Measurements from ENCODE around the gene GOT1. TPM values are rescaled to one million over a fixed set of nuclear protein-coding genes. Genes with fewer than 3 reads are reported as not detected.

GOT1 gene
- total RNA-seq, 2 experiments from 2014 or later, result 3.5 to 5.7 TPM

DNA sequence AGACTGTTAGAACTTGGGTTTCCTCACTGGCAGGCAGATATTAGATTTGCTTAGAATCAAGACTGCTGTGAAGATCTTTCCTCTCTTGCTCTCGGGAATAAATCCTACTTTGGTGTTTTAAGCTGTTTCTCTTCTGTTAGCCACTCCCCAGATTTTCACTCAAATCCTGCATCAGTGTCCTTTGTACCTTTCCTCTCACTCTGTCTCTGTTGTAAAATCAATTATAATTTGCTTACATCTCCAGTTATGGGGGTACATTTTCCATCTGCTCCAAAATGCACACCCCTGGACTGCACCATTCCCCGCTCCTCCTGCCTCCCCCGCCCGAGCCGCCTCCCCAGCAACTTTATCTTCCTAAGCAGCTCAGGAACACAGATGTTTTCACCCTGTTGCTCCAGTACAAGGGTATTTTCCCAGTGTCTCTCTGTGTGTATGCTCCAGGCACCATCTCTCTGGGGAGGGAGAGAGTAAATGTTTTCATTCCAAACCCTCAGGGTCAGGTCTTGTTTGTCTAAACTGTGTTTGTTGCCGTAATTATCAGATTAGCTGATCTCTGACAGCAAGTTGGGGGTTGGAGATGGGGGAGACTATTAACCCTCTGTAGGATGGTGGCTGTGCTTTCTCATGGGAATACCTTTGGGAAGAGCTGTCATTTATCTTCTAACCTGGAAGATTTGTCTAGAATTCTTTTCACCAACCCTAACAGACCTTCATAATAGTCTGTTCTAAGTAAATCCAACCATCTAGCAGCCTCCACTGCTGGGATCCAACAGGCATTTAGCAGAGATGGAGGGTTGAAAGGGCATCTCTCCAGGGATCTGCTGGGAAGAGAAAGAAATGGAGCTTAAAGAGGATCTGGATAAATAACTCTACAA is 20.4 kb upstream of the GOT1 start:
- peaks cover 67% of the 10 kb centered on the region for H3K27me3 Mint-ChIP-seq
- H3K27me3 ChIP-seq (ENCODE audit: control insufficient read depth in 1 of 2, insufficient read depth in 2 of 2, low read length in 2 of 2), result peaks cover 13 to 25% of the 10 kb centered on the region in 2 experiments
- no peaks in the 10 kb centered on the region for H3K36me3 ChIP-seq (ENCODE audit: insufficient read depth, low read length)
- H3K4me1 Mint-ChIP-seq (ENCODE audit: low read depth), result no peaks in the 10 kb centered on the region
- H3K36me3 Mint-ChIP-seq (ENCODE audit: low read depth), result no peaks in the 10 kb centered on the region
- no peaks in the 10 kb centered on the region for H3K4me1 ChIP-seq (ENCODE audit: insufficient read depth, low read length)
- no peak overlapping the region for H3K27ac Mint-ChIP-seq
- TF ChIP-seq, protein P1, sequence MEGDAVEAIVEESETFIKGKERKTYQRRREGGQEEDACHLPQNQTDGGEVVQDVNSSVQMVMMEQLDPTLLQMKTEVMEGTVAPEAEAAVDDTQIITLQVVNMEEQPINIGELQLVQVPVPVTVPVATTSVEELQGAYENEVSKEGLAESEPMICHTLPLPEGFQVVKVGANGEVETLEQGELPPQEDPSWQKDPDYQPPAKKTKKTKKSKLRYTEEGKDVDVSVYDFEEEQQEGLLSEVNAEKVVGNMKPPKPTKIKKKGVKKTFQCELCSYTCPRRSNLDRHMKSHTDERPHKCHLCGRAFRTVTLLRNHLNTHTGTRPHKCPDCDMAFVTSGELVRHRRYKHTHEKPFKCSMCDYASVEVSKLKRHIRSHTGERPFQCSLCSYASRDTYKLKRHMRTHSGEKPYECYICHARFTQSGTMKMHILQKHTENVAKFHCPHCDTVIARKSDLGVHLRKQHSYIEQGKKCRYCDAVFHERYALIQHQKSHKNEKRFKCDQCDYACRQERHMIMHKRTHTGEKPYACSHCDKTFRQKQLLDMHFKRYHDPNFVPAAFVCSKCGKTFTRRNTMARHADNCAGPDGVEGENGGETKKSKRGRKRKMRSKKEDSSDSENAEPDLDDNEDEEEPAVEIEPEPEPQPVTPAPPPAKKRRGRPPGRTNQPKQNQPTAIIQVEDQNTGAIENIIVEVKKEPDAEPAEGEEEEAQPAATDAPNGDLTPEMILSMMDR (IDR thresholded peaks at IDR 0.05), result no peak
- DNase-seq, result no peak
- no peak for ATAC-seq (ENCODE audit: poor library complexity)
- H3K4me3 ChIP-seq (ENCODE audit: low read length), result no peak overlapping the region
- H3K9me3 ChIP-seq (ENCODE audit: control insufficient read depth in 1 of 2, insufficient read depth in 1 of 2, low read length in 2 of 2), result no peaks in the 10 kb centered on the region
- H3K4me3 Mint-ChIP-seq, result no peak overlapping the region
- no peaks in the 10 kb centered on the region for H3K9me3 Mint-ChIP-seq
- ChIA-PET CTCF (no interaction called here), POLR2A (no interaction called here)
- H3K27ac ChIP-seq (ENCODE audit: low read depth in 1 of 2, low read length in 2 of 2), result no peak overlapping the region
- intact Hi-C loops (cut with DNase I, micrococcal nuclease), result no loop called here

DNA sequence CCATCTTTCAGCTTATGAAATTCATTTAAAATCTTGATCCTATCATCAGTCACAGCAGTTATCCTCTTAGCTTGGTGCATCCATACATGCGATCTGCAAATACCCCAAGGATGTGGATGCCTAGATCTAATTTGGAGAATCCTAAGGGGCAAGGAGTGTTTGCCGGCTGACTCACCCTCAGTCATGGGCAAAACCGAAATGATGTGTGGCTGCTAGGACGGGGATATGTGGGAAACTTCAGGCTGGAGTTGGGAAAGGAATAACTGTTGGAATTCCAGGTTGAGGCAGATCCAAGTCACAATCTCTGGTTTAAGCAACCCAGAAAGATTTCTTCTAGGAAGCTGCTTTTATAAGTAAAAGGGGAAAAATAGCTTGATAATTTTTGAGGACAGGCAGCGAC is 19.7 kb upstream of the GOT1 start:
- TF ChIP-seq, protein P1 (IDR thresholded peaks at IDR 0.05), result no peak
- Histone ChIP-seq H3K9me3 (ENCODE audit: control insufficient read depth in 1 of 2, insufficient read depth in 1 of 2, low read length in 2 of 2) (no peaks in the 10 kb centered on the region), H3K4me1 (ENCODE audit: insufficient read depth, low read length) (no peaks in the 10 kb centered on the region), H3K27me3 (ENCODE audit: control insufficient read depth in 1 of 2, insufficient read depth in 2 of 2, low read length in 2 of 2) (peaks cover 13 to 25% of the 10 kb centered on the region in 2 experiments), H3K4me3 (ENCODE audit: low read length) (no peak overlapping the region), H3K36me3 (ENCODE audit: insufficient read depth, low read length) (no peaks in the 10 kb centered on the region), H3K27ac (ENCODE audit: low read depth in 1 of 2, low read length in 2 of 2) (no peak overlapping the region)
- DNase-seq (no peak), ATAC-seq (ENCODE audit: poor library complexity) (no peak)
- Mint-ChIP-seq H3K27ac (no peak overlapping the region), H3K9me3 (no peaks in the 10 kb centered on the region), H3K4me3 (no peak overlapping the region), H3K27me3 (peaks cover 62% of the 10 kb centered on the region), H3K36me3 (ENCODE audit: low read depth) (no peaks in the 10 kb centered on the region), H3K4me1 (ENCODE audit: low read depth) (no peaks in the 10 kb centered on the region)
- intact Hi-C loops (cut with DNase I, micrococcal nuclease), result no loop called here
- POLR2A ChIA-PET, result no interaction called here
- CTCF ChIA-PET, result no interaction called here

DNA sequence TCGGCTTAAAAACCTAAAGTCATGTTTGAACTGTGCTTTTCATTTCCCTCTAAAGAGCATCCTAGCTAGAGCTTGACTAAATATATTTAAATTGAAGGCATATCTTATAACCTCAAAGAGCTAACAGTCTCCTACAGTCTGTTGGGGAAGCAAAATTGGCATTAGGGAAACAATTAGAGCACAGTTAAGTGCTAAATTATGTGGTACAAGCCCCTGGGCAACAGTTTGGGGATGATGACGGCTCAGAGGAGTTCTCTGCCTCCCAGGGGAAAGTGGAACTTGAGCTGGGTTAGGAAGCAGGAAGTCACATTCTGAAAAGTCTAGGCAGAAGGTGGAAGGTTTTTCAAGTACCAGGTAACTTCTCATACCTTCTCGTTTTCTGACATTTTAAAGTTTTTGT is 18.6 kb upstream of the GOT1 start:
- H3K4me3 Mint-ChIP-seq, result no peak overlapping the region
- no peak for DNase-seq
- TF ChIP-seq, protein P1 (IDR thresholded peaks at IDR 0.05), result no peak
- Histone ChIP-seq H3K4me1 (ENCODE audit: insufficient read depth, low read length) (no peaks in the 10 kb centered on the region), H3K4me3 (ENCODE audit: low read length) (no peak overlapping the region), H3K36me3 (ENCODE audit: insufficient read depth, low read length) (no peaks in the 10 kb centered on the region), H3K27me3 (ENCODE audit: control insufficient read depth in 1 of 2, insufficient read depth in 2 of 2, low read length in 2 of 2) (peaks cover 13 to 25% of the 10 kb centered on the region in 2 experiments), H3K9me3 (ENCODE audit: control insufficient read depth in 1 of 2, insufficient read depth in 1 of 2, low read length in 2 of 2) (no peaks in the 10 kb centered on the region), H3K27ac (ENCODE audit: low read depth in 1 of 2, low read length in 2 of 2) (no peak overlapping the region)
- ATAC-seq (ENCODE audit: poor library complexity), result no peak
- no peak overlapping the region for H3K27ac Mint-ChIP-seq
- H3K36me3 Mint-ChIP-seq (ENCODE audit: low read depth), result no peaks in the 10 kb centered on the region
- H3K9me3 Mint-ChIP-seq, result no peaks in the 10 kb centered on the region
- CTCF ChIA-PET, result interaction anchor here (0.8 kb wide), 1 partner anchor 13 kb away, joined by 3 read pairs; no protein-coding TSS in a partner anchor
- intact Hi-C loops (cut with DNase I, micrococcal nuclease), result no loop called here
- peaks cover 53% of the 10 kb centered on the region for H3K27me3 Mint-ChIP-seq
- POLR2A ChIA-PET, result no interaction called here
- no peaks in the 10 kb centered on the region for H3K4me1 Mint-ChIP-seq (ENCODE audit: low read depth)
